ENCODE measurements around the gene RIBC2.

DNA sequence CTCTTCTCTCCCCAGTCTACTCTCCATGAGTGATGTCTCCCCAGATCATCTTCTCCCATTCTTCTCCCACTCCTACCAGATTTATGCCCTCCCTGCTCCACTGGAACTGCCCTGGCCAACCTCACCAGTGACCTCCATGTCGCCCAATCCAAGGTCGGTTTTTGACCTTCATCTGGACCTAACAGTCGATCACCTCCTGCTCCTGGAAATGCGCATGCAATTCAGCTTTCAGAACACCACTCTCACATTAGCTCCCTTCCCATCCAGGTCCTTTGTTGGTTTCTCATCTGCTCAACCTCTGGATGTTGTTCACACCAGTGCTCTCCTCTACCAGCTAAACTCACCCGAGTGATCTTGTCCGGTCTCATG, 5.3 kb downstream of the RIBC2 start:
- TF ChIP-seq CTCF (IDR thresholded peaks at IDR 0.05; ENCODE audit: low read length) (no peak), EZH2phosphoT487 (IDR thresholded peaks at IDR 0.05; ENCODE audit: low read length) (no peak)
